DOHH2 (cell line): ENCODE data around the gene DMAP1.

Experiments used
- H3F3A ChIP-seq: fragments of 200-600 bp; sonication (generic), shearing (Covaris generic); 2 replicates; pipeline ENCODE4 v1.6.0; 2016; ENCODE audit warnings: antibody characterized with exemption, mild to moderate bottlenecking; ENCODE audit not compliant: control insufficient read depth, insufficient read depth
- H3K27ac ChIP-seq: fragments of 200-600 bp; sonication (generic); 2 replicates; pipeline ENCODE4 v1.5.1; 2014; ENCODE audit warnings: low read depth, mild to moderate bottlenecking, low read length, moderate library complexity
- H3K27me3 ChIP-seq: fragments of 200-600 bp; sonication (generic); 2 replicates; pipeline ENCODE4 v1.6.1; 2014; ENCODE audit warnings: mild to moderate bottlenecking, low read length, mixed read lengths; ENCODE audit not compliant: control insufficient read depth
- H3K36me3 ChIP-seq: fragments of 200-600 bp; sonication (generic); 2 replicates; pipeline ENCODE4 v1.6.1; 2014; ENCODE audit warnings: mild to moderate bottlenecking, low read length, moderate library complexity, mixed read lengths; ENCODE audit not compliant: control insufficient read depth
- H3K4me1 ChIP-seq: fragments of 200-600 bp; sonication (generic); 2 replicates; pipeline ENCODE4 v1.6.1; 2014; ENCODE audit warnings: mild to moderate bottlenecking, low read length, mixed read lengths; ENCODE audit not compliant: control insufficient read depth
- H3K4me2 ChIP-seq: fragments of 200-600 bp; sonication (generic); 2 replicates; pipeline ENCODE4 v1.6.0; 2014; ENCODE audit warnings: mild to moderate bottlenecking, low read length, moderate library complexity
- H3K4me3 ChIP-seq: fragments of 200-600 bp; sonication (generic); 2 replicates; pipeline ENCODE4 v1.5.1; 2014; ENCODE audit warnings: mild to moderate bottlenecking, low read length, mixed read lengths
- H3K79me2 ChIP-seq: fragments of 200-600 bp; sonication (generic); 2 replicates; pipeline ENCODE4 v1.6.1; 2014; ENCODE audit warnings: mild to moderate bottlenecking, low read length, mixed read lengths; ENCODE audit not compliant: control insufficient read depth
- H3K9me2 ChIP-seq: fragments of 200-600 bp; sonication (generic); replicated peaks from 2 replicates; pipeline ENCODE4 v1.6.1; 2014; ENCODE audit warnings: mild to moderate bottlenecking, low read length, mixed read lengths; ENCODE audit not compliant: control insufficient read depth
- H3K9me3 ChIP-seq: fragments of 200-600 bp; sonication (generic); 2 replicates; pipeline ENCODE4 v1.6.1; 2014; ENCODE audit warnings: antibody characterized with exemption, low read length, mixed read lengths; ENCODE audit not compliant: control insufficient read depth, insufficient read depth
- H4K20me1 ChIP-seq: fragments of 200-600 bp; sonication (generic); 2 replicates; pipeline ENCODE4 v1.6.0; 2014; ENCODE audit warnings: low read depth, mild to moderate bottlenecking, antibody characterized with exemption, low read length, moderate library complexity; ENCODE audit not compliant: control insufficient read depth, insufficient read depth
- EZH2phosphoT487 ChIP-seq: fragments of 200-600 bp; sonication (generic); IDR thresholded peaks from 2 replicates; pipeline ENCODE4 v1.6.1; 2017; ENCODE audit warnings: borderline replicate concordance, mild to moderate bottlenecking, antibody characterized with exemption, low read length, moderate library complexity, mixed read lengths
- TF ChIP-seq, protein P1 (sequence below): fragments of 200-600 bp; sonication (generic); IDR thresholded peaks from one replicate; pipeline ENCODE4 v1.5.1; 2014; ENCODE audit warnings: antibody characterized with exemption, mild to moderate bottlenecking, low read depth, low read length; ENCODE audit not compliant: poor library complexity, severe bottlenecking

Gene DMAP1

DNA sequence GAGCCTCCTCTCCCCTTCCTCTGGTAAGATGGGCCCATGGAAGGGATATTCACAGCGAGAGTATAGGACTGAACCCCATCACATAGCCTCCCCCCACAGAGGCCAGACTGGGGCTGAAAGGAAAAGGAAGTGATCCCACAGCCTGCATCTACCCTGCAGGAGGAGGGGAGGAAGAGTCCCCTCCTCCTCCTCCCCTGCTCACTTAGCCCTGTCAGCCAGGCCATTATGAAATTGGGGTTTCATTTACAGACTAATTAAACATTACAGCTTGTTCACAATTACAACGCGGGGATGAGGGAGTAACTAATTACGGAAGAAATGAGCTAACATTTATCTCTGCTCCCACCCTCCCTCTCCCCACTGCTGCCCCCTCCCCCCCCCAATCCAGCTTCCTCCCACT, 25.4 kb downstream of the DMAP1 start:
- Histone ChIP-seq H3K4me1 (peaks cover 19% of the 10 kb centered on the region), H3K36me3 (no peaks in the 10 kb centered on the region; the same call in 1 of the 2 replicates), H3K4me2 (no peak overlapping the region), H3K9me2 (no peaks in the 10 kb centered on the region), H3K9me3 (no peaks in the 10 kb centered on the region), H3K4me3 (no peak overlapping the region), H4K20me1 (no peaks in the 10 kb centered on the region), H3K27ac (no peak overlapping the region), H3K79me2 (no peaks in the 10 kb centered on the region), H3K27me3 (no peaks in the 10 kb centered on the region), H3F3A (no peaks in the 10 kb centered on the region)
- TF ChIP-seq EZH2phosphoT487, result no peak
- TF ChIP-seq, protein P1, sequence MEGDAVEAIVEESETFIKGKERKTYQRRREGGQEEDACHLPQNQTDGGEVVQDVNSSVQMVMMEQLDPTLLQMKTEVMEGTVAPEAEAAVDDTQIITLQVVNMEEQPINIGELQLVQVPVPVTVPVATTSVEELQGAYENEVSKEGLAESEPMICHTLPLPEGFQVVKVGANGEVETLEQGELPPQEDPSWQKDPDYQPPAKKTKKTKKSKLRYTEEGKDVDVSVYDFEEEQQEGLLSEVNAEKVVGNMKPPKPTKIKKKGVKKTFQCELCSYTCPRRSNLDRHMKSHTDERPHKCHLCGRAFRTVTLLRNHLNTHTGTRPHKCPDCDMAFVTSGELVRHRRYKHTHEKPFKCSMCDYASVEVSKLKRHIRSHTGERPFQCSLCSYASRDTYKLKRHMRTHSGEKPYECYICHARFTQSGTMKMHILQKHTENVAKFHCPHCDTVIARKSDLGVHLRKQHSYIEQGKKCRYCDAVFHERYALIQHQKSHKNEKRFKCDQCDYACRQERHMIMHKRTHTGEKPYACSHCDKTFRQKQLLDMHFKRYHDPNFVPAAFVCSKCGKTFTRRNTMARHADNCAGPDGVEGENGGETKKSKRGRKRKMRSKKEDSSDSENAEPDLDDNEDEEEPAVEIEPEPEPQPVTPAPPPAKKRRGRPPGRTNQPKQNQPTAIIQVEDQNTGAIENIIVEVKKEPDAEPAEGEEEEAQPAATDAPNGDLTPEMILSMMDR, result no peak

DNA sequence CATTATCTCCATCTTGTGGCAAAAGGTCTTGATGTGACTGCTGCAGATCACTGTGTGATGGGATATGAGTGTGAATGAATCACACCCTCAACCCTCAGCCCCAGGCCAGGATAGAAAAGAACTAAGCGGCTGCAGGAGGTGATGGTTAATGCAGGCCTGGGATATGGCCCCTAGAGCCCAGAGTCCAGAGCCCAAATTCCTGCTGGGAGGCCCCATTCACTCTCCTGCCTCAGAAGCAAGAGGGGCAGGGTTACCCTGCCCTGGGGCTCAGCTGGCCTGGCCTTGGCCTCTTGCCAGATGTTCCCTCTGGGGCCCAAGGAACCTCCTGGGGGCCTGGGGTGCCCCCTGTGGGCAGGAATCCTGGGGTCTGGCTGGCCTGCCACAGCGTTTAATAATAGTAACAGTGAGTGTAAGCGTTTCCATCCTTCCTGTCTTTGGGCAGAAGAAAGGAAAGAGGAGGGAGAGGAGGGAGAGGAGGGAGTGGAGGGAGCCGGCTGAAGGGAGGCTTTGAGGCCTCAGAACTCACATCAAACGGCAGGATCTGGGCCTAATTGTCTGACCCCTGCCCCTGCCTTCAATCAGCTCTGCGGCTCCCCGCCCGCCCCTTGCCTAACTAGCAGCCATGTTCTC, 26.2 kb downstream of the DMAP1 start:
- H3K36me3 ChIP-seq, result no peaks in the 10 kb centered on the region; the same call in 1 of the 2 replicates
- H3K9me2 ChIP-seq, result no peaks in the 10 kb centered on the region
- no peak overlapping the region for H3K27ac ChIP-seq
- peaks cover 19% of the 10 kb centered on the region for H3K4me1 ChIP-seq
- H3K79me2 ChIP-seq, result no peaks in the 10 kb centered on the region
- H3K4me2 ChIP-seq, result no peak overlapping the region
- H3F3A ChIP-seq, result no peaks in the 10 kb centered on the region
- H4K20me1 ChIP-seq, result no peaks in the 10 kb centered on the region
- TF ChIP-seq, protein P1, result no peak
- no peaks in the 10 kb centered on the region for H3K27me3 ChIP-seq
- H3K9me3 ChIP-seq, result no peaks in the 10 kb centered on the region
- H3K4me3 ChIP-seq, result no peak overlapping the region

DNA sequence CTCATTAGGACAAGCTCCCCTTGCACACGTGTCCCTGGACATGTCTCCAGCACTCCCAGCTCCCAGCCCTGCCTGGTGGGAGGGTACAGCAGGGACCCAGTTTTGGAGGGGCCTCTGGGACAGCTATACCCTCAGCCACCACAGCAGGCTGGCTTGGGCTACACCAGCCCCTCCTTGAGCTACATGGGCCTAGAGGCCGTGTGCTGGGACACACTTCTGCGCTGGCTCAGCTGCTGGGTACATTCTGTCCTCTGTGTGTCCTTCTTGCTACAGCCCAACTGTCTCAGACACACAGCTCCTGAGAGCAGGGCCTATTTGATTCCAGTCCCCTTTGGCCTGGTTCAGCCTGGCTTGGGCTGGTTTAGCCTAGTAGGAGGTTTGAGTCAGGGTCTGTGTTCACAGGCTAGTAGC, 26.7 kb downstream of the DMAP1 start:
- Histone ChIP-seq H3K4me2 (no peak overlapping the region), H3K4me3 (no peak overlapping the region), H3K27ac (no peak overlapping the region), H3F3A (no peaks in the 10 kb centered on the region), H3K9me3 (no peaks in the 10 kb centered on the region), H3K27me3 (no peaks in the 10 kb centered on the region), H3K36me3 (no peaks in the 10 kb centered on the region; the same call in 1 of the 2 replicates), H3K79me2 (no peaks in the 10 kb centered on the region), H3K4me1 (peaks cover 19% of the 10 kb centered on the region), H4K20me1 (no peaks in the 10 kb centered on the region), H3K9me2 (no peaks in the 10 kb centered on the region)
- no peak for TF ChIP-seq EZH2phosphoT487
- TF ChIP-seq, protein P1, result no peak
